ENCODE measurements around the gene PLA2G4E. TPM values are rescaled to one million over a fixed set of nuclear protein-coding genes. Genes with fewer than 3 reads are reported as not detected.
A peak's percentile ranks its signal among the peaks of the same experiment; 100 is the strongest.

Gene PLA2G4E
- total and polyA plus RNA-seq, 8 donors: 0.06 to 1.2 (median 0.09) TPM

GRCh38 chr15:41996921-41997592, 23.8 kb downstream of the PLA2G4E start:
- H3K9me3 ChIP-seq: no peaks in the 10 kb centered on the region
- peaks cover 0 to 10% of the 10 kb centered on the region in 2 donors for H3K4me1 ChIP-seq
- no peaks in the 10 kb centered on the region for H3K36me3 ChIP-seq
- TF ChIP-seq CTCF (IDR thresholded peaks at IDR 0.05): no peak
- ATAC-seq (no peak), DNase-seq (peak in 1 of 4 donors; percentile 48)
- no peaks in the 10 kb centered on the region for H3K27me3 ChIP-seq
- intact Hi-C loops (cut with DNase I): no loop called here
- no peak overlapping the region for H3K4me3 ChIP-seq
- H3K27ac ChIP-seq: no peak overlapping the region

GRCh38 chr15:41996376-41996775, 24.5 kb downstream of the PLA2G4E start:
- no peaks in the 10 kb centered on the region for H3K9me3 ChIP-seq
- no peaks in the 10 kb centered on the region for H3K27me3 ChIP-seq
- H3K4me1 ChIP-seq: peaks cover 0 to 10% of the 10 kb centered on the region in 2 donors
- H3K4me3 ChIP-seq: no peak overlapping the region
- no peak for TF ChIP-seq CTCF (IDR thresholded peaks at IDR 0.05)
- H3K36me3 ChIP-seq: no peaks in the 10 kb centered on the region
- ATAC-seq (no peak), DNase-seq (peak in 1 of 4 donors; percentile 41)
- intact Hi-C loops (cut with DNase I): no loop called here
- no peak overlapping the region for H3K27ac ChIP-seq

GRCh38 chr15:41995476-41995855, 25.4 kb downstream of the PLA2G4E start:
- DNase-seq (no peak), ATAC-seq (no peak)
- intact Hi-C loops (cut with DNase I): no loop called here
- TF ChIP-seq CTCF (IDR thresholded peaks at IDR 0.05): no peak
- peaks cover 0 to 10% of the 10 kb centered on the region in 2 donors for H3K4me1 ChIP-seq
- no peaks in the 10 kb centered on the region for H3K36me3 ChIP-seq
- no peak overlapping the region for H3K4me3 ChIP-seq
- H3K27me3 ChIP-seq: no peaks in the 10 kb centered on the region
- no peak overlapping the region for H3K27ac ChIP-seq
- H3K9me3 ChIP-seq: no peaks in the 10 kb centered on the region

- intact Hi-C loops (cut with DNase I): loop anchor here in 1 of 2 donors (5.0 kb wide), 1 partner anchor 142 kb away; no protein-coding TSS in a partner anchor
- no peak for TF ChIP-seq CTCF (IDR thresholded peaks at IDR 0.05)
- no peaks in the 10 kb centered on the region for H3K9me3 ChIP-seq
Measured at GRCh38 chr15:41994772-41995475, 25.9 kb downstream of the PLA2G4E start.

GRCh38 chr15:41994171-41994650, 26.6 kb downstream of the PLA2G4E start:
- intact Hi-C loops (cut with DNase I): loop anchor here in 1 of 2 donors (5.0 kb wide), 1 partner anchor 143 kb away; no protein-coding TSS in a partner anchor
- no peak for ATAC-seq

More at GRCh38 chr15:41994772-41995475, 25.9 kb downstream of the PLA2G4E start:
- Histone ChIP-seq H3K27me3 (no peaks in the 10 kb centered on the region), H3K36me3 (no peaks in the 10 kb centered on the region), H3K4me1 (peaks cover 0 to 10% of the 10 kb centered on the region in 2 donors), H3K27ac (no peak overlapping the region), H3K4me3 (no peak overlapping the region)
- DNase-seq (peak in 1 of 4 donors; percentile 29), ATAC-seq (no peak)

More at GRCh38 chr15:41994171-41994650, 26.6 kb downstream of the PLA2G4E start:
- no peak for TF ChIP-seq CTCF (IDR thresholded peaks at IDR 0.05)
- H3K27ac ChIP-seq: no peak overlapping the region
- no peaks in the 10 kb centered on the region for H3K27me3 ChIP-seq
- no peaks in the 10 kb centered on the region for H3K36me3 ChIP-seq
- no peak overlapping the region for H3K4me3 ChIP-seq
- peak in 1 of 4 donors; percentile 38 for DNase-seq
- H3K9me3 ChIP-seq: no peaks in the 10 kb centered on the region
- H3K4me1 ChIP-seq: peaks cover 0 to 10% of the 10 kb centered on the region in 2 donors
